Lower lobe of right lung (tissue), 2 donors: ENCODE measurements around the gene VCL. TPM values are rescaled to one million over a fixed set of nuclear protein-coding genes. Genes with fewer than 3 reads are reported as not detected.
A peak's percentile ranks its signal among the peaks of the same experiment; 100 is the strongest.

Experiments used
- ATAC-seq, 2 donors: fragments of 200-7000 bp; cut with Tn5 transposase; one replicate each; pipeline ENCODE4 v1.9.1; 2020 to 2022; ENCODE audit warnings: mild to moderate bottlenecking in 2 of 2, moderate library complexity in 2 of 2
- DNase-seq: peaks from one replicate; pipeline ENCODE4 v3.0.0-alpha.2; 2020
- H3K27ac ChIP-seq: fragments of 200-600 bp; one replicate; pipeline ENCODE4 v1.8.0; 2022
- H3K27me3 ChIP-seq: fragments of 200-600 bp; one replicate; pipeline ENCODE4 v1.8.0; 2022; ENCODE audit warnings: low read depth
- H3K36me3 ChIP-seq: fragments of 200-600 bp; one replicate; pipeline ENCODE4 v1.8.0; 2022; ENCODE audit warnings: mild to moderate bottlenecking
- H3K4me1 ChIP-seq: fragments of 200-600 bp; one replicate; pipeline ENCODE4 v1.8.0; 2022
- H3K4me3 ChIP-seq: fragments of 200-600 bp; one replicate; pipeline ENCODE4 v1.8.0; 2022; ENCODE audit warnings: mild to moderate bottlenecking
- H3K9me3 ChIP-seq: fragments of 200-600 bp; one replicate; pipeline ENCODE4 v1.8.0; 2022
- intact Hi-C: fragments of 100-400 bp; cut with DNase I; formaldehyde crosslinking; loops from one replicate; pipeline ENCODE4 v1.11.0; 2022
- total RNA-seq: library from RNA; stranded (reverse); fragmentation: NEBNext Ultra II Directional; extraction: Animal tissue kit (Norgen Biotek cat#: 25700); gene quantifications from one replicate; pipeline ENCODE4 v1.2.1, GENCODE V29; 2021
- TF ChIP-seq, protein P1 (sequence below): fragments of 200-600 bp; IDR thresholded peaks from one replicate; pipeline ENCODE4 v1.8.0; 2022; ENCODE audit warnings: antibody characterized with exemption, mild to moderate bottlenecking
- donor health status: DM: no; HTN: yes; CAD: no; lungs with severe emphysema.

VCL gene
- total RNA-seq, 1 donor from 2014 or later: 106 TPM

DNA sequence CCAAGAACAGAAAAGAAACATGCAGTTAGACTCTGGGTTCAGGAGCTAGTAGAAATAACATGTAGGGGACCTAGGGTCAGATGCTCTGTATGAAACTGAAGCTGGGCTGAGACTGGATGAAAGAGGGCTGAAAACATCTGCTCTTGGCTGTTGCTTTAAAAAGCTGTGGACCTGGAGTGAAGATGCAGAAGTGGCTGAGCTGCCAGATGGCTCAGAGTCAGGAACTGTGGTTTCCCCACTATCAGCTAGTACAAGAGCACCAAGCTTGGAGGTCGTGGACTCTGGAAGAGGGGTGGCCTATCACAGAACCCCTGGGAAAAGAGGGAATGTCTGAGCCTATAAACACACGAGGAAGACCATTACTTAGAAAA, 159.0 kb downstream of the VCL start:
- no peaks in the 10 kb centered on the region for H3K36me3 ChIP-seq
- H3K27ac ChIP-seq: no peak overlapping the region
- no peaks in the 10 kb centered on the region for H3K27me3 ChIP-seq
- H3K4me3 ChIP-seq: no peak overlapping the region
- ATAC-seq (peak in 1 of 2 donors; percentile 17), DNase-seq (no peak)
- TF ChIP-seq, protein P1, sequence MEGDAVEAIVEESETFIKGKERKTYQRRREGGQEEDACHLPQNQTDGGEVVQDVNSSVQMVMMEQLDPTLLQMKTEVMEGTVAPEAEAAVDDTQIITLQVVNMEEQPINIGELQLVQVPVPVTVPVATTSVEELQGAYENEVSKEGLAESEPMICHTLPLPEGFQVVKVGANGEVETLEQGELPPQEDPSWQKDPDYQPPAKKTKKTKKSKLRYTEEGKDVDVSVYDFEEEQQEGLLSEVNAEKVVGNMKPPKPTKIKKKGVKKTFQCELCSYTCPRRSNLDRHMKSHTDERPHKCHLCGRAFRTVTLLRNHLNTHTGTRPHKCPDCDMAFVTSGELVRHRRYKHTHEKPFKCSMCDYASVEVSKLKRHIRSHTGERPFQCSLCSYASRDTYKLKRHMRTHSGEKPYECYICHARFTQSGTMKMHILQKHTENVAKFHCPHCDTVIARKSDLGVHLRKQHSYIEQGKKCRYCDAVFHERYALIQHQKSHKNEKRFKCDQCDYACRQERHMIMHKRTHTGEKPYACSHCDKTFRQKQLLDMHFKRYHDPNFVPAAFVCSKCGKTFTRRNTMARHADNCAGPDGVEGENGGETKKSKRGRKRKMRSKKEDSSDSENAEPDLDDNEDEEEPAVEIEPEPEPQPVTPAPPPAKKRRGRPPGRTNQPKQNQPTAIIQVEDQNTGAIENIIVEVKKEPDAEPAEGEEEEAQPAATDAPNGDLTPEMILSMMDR: no peak
- no peaks in the 10 kb centered on the region for H3K9me3 ChIP-seq
- intact Hi-C loops: no loop called here
- peaks cover 31% of the 10 kb centered on the region for H3K4me1 ChIP-seq

DNA sequence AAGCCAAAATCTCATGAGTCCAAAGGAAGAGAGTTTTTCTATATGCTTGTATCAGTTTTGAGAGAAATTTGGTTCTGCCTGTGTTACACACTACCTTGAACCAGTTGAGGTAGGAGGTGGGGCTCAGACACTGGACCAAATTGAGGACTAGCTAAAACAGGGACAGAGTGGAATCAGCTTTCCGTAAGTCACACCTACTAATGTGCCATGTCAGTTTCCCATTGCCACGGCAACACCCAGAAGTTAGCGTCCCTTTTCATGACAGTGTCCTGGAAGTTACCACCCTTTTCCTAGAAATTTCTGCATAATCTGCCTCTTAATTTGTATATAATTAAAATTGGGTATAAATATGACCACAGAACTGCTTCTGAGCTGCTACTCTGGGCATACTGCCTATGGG, 162.1 kb downstream of the VCL start:
- no peak overlapping the region for H3K27ac ChIP-seq
- H3K27me3 ChIP-seq: no peaks in the 10 kb centered on the region
- H3K9me3 ChIP-seq: no peaks in the 10 kb centered on the region
- intact Hi-C loops: no loop called here
- H3K4me1 ChIP-seq: peaks cover 12% of the 10 kb centered on the region
- TF ChIP-seq, protein P1: no peak
- no peak for DNase-seq
- H3K4me3 ChIP-seq: no peak overlapping the region
- H3K36me3 ChIP-seq: no peaks in the 10 kb centered on the region
- no peak for ATAC-seq

DNA sequence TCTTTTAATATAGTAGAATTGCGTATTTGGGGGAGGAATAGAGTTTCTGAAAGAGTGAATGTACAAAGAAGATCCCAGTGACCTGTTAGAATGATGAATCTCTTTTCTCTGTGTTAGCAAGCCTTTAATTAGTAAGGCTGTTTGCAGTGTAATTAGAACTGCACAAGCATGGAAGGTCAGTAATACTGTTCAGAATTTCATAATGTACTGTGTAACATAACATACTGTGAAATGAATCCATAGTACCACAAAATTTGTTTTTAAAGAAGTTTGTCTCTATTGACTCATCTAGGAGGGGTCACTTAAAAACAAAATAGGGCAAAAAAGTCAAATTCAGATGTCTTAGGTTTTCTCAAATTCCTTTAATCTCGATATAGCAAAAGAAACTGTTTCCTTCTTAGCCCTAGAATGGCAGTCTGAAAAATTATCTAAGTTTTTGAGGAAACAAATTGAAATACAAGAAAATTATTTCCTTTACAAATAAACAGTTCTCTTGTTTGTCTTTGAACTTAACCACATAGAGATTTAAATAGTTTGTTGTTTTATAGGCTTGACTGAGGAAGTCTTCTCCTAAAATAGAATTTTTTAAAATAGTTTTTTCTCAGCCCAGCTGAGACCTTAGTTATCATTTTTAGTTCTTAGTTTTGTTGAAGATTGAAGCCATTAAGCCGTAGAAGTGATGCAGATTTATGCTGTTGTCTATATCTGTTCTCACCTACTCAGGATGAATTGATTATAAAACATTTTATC, 165.6 kb downstream of the VCL start:
- Histone ChIP-seq H3K27ac (no peak overlapping the region), H3K36me3 (no peaks in the 10 kb centered on the region), H3K9me3 (no peaks in the 10 kb centered on the region), H3K4me3 (no peak overlapping the region), H3K27me3 (no peaks in the 10 kb centered on the region), H3K4me1 (no peaks in the 10 kb centered on the region)
- TF ChIP-seq, protein P1: no peak
- ATAC-seq (no peak), DNase-seq (no peak)
- intact Hi-C loops: no loop called here

DNA sequence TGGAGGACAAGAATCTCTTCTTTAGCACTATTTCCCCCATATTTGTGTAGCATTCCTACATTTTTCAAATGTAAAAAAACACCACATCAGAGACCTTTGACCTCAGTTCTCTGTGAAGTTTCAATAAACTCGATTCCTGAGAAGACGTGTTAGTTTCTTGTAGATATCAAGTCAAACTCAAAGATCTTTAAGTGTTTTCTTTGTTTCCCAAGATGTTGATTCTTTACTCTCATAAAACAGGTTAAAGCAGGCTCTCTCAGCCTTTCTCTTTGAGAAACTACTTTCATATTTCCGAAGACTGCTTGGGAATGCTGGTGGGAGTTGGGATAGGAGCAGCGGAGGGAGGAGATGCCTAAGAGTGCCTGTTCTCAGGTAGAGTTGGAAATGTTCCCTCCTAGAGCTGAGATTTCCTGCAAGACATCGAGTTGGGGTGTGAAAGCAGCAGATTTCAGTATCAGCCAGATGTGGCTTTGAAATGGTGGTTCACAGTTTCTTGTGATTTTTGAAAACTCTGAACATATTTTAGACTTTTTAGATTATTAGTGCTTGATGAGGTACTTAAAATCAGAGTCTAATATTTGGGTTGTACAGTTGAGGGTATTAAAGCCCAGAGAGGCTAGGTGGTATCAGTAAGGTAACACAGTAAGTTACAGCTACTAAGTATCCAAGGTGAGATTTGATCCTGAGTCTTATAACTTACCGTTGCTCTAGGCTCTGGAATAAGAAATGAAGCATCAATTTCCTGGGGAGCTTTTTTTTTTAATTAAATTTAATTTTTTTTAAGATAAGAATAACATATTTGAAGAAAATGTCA, 167.0 kb downstream of the VCL start:
- no peaks in the 10 kb centered on the region for H3K4me1 ChIP-seq
- TF ChIP-seq, protein P1: no peak
- ATAC-seq (peak; percentile 49 to 73), DNase-seq (no peak)
- intact Hi-C loops: no loop called here
- no peak overlapping the region for H3K4me3 ChIP-seq
- no peaks in the 10 kb centered on the region for H3K9me3 ChIP-seq
- H3K27ac ChIP-seq: peak overlapping the region; percentile 26
- no peaks in the 10 kb centered on the region for H3K36me3 ChIP-seq
- no peaks in the 10 kb centered on the region for H3K27me3 ChIP-seq

DNA sequence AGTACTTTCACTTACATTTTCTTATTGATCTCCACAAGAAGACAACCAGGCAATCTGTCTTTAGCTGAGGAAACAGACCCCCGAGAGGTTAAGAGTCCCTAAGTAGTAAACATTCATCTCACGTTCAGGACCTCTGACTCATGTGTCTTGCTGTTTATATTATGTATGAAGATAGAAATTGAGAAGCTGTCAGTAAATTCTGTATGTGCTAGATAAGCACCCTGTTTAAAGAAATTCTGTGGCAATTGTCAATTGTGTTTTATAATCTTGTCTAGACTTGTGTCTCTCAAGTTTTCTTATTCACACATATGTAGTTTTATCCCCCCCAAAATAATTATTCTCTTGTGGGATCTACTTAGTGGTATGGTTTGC, 167.6 kb downstream of the VCL start:
- Histone ChIP-seq H3K27me3 (no peaks in the 10 kb centered on the region), H3K9me3 (no peaks in the 10 kb centered on the region), H3K4me3 (no peak overlapping the region), H3K27ac (peak overlapping the region; percentile 26), H3K4me1 (no peaks in the 10 kb centered on the region), H3K36me3 (no peaks in the 10 kb centered on the region)
- ATAC-seq (peak in 1 of 2 donors; percentile 41), DNase-seq (no peak)
- TF ChIP-seq, protein P1: no peak
- intact Hi-C loops: no loop called here
